Liver (tissue), 9 donors: Measurements from ENCODE around the gene ZNF618. TPM values are rescaled to one million over a fixed set of nuclear protein-coding genes. Genes with fewer than 3 reads are reported as not detected.

Experiments used
- DNase-seq: peaks from one replicate; pipeline ENCODE4 v3.0.0-alpha.2; 2017; ENCODE audit warnings: low spot score
- H3K27ac ChIP-seq, 2 donors: one replicate each; pipeline ENCODE4 v1.7.0; 2013; ENCODE audit warnings: inconsistent platforms in 2 of 2, low read length in 2 of 2, control low read depth in 1 of 2, low read depth in 1 of 2, mild to moderate bottlenecking in 1 of 2
- H3K27me3 ChIP-seq, 4 donors: one replicate each; pipeline versions ENCODE4 v1.6.1 to v1.7.0; 2013; ENCODE audit warnings: low read length in 3 of 4, inconsistent platforms in 1 of 4, mild to moderate bottlenecking in 1 of 4, moderate library complexity in 1 of 4; ENCODE audit not compliant: control insufficient read depth in 4 of 4, insufficient read depth in 4 of 4
- H3K36me3 ChIP-seq, 4 donors: one replicate each; pipeline versions ENCODE4 v1.6.1 to v1.7.0; 2013; ENCODE audit warnings: low read length in 3 of 4, mild to moderate bottlenecking in 3 of 4, low read depth in 1 of 4, moderate library complexity in 1 of 4; ENCODE audit not compliant: control insufficient read depth in 4 of 4, insufficient read depth in 3 of 4
- H3K4me1 ChIP-seq, 4 donors: one replicate each; pipeline versions ENCODE4 v1.6.1 to v1.7.0; 2013; ENCODE audit warnings: low read length in 3 of 4, mild to moderate bottlenecking in 3 of 4, moderate library complexity in 1 of 4; ENCODE audit not compliant: control insufficient read depth in 4 of 4, insufficient read depth in 4 of 4
- H3K4me3 ChIP-seq, 3 donors: one replicate each; pipeline versions ENCODE4 v1.6.1 to v1.7.0; 2013; ENCODE audit warnings: low read length in 3 of 3, control low read depth in 1 of 3, low read depth in 1 of 3, mild to moderate bottlenecking in 1 of 3
- H3K9ac ChIP-seq, 2 donors: one replicate each; pipeline ENCODE4 v1.7.0; 2013; ENCODE audit warnings: low read length in 2 of 2, mild to moderate bottlenecking in 2 of 2, moderate library complexity in 2 of 2, control low read depth in 1 of 2, low read depth in 1 of 2
- H3K9me3 ChIP-seq, 4 donors: one replicate each; pipeline versions ENCODE4 v1.6.1 to v1.7.0; 2013; ENCODE audit warnings: low read length in 3 of 4; ENCODE audit not compliant: control insufficient read depth in 4 of 4
- ATF3 ChIP-seq: IDR thresholded peaks from 2 replicates; pipeline ENCODE4 v1.6.1; 2016; ENCODE audit warnings: antibody characterized with exemption
- CTCF ChIP-seq: fragments of 150-350 bp; IDR thresholded peaks from 2 replicates; pipeline ENCODE4 v1.5.1; 2017; ENCODE audit warnings: improper control_type of control experiment, low read depth, low read length; ENCODE audit not compliant: missing input control
- EGR1 ChIP-seq, 2 donors: IDR thresholded peaks; 2 replicates each; pipeline ENCODE4 v1.6.1; 2016 to 2018; ENCODE audit warnings: antibody characterized with exemption in 2 of 2, low read depth in 2 of 2
- FOXA1 ChIP-seq: IDR thresholded peaks from 2 replicates; pipeline ENCODE4 v1.6.1; 2016; ENCODE audit warnings: antibody characterized with exemption
- FOXA2 ChIP-seq: IDR thresholded peaks from 2 replicates; pipeline ENCODE4 v1.6.1; 2016; ENCODE audit warnings: antibody characterized with exemption
- GABPA ChIP-seq, 2 donors: IDR thresholded peaks in 1 of 2; conservative IDR thresholded peaks in 1 of 2; 2 replicates each; pipeline ENCODE4 v1.6.1; 2016; ENCODE audit warnings: antibody characterized with exemption in 2 of 2, mild to moderate bottlenecking in 1 of 2, moderate library complexity in 1 of 2
- HNF4A ChIP-seq, 2 donors: conservative IDR thresholded peaks; 2 replicates each; pipeline ENCODE4 v1.6.1; 2016; ENCODE audit warnings: antibody characterized with exemption in 2 of 2, mild to moderate bottlenecking in 2 of 2
- HNF4G ChIP-seq: IDR thresholded peaks from 2 replicates; pipeline ENCODE4 v1.6.1; 2016; ENCODE audit warnings: antibody characterized with exemption
- JUND ChIP-seq, 2 donors: IDR thresholded peaks; 2 replicates each; pipeline ENCODE4 v1.6.1; 2016; ENCODE audit warnings: antibody characterized with exemption in 2 of 2
- MAX ChIP-seq: IDR thresholded peaks from 2 replicates; pipeline ENCODE4 v1.6.1; 2016; ENCODE audit warnings: antibody characterized with exemption
- NR2F2 ChIP-seq: IDR thresholded peaks from 2 replicates; pipeline ENCODE4 v1.6.1; 2016; ENCODE audit warnings: antibody characterized with exemption
- RAD21 ChIP-seq, 2 donors: IDR thresholded peaks; 2 replicates each; pipeline ENCODE4 v1.6.1; 2016; ENCODE audit warnings: antibody characterized with exemption in 2 of 2, mild to moderate bottlenecking in 2 of 2
- REST ChIP-seq: IDR thresholded peaks from 2 replicates; pipeline ENCODE4 v1.6.1; 2016; ENCODE audit warnings: antibody characterized with exemption, mild to moderate bottlenecking
- RXRA ChIP-seq, 2 donors: IDR thresholded peaks; 2 replicates each; pipeline ENCODE4 v1.6.1; 2017 to 2018; ENCODE audit warnings: antibody characterized with exemption in 2 of 2, mild to moderate bottlenecking in 1 of 2
- SP1 ChIP-seq: IDR thresholded peaks from 2 replicates; pipeline ENCODE4 v1.6.1; 2018; ENCODE audit warnings: antibody characterized with exemption, mild to moderate bottlenecking
- TAF1 ChIP-seq: conservative IDR thresholded peaks from 2 replicates; pipeline ENCODE4 v1.6.1; 2016; ENCODE audit warnings: antibody characterized with exemption, mild to moderate bottlenecking
- YY1 ChIP-seq: IDR thresholded peaks from 2 replicates; pipeline ENCODE4 v1.6.1; 2016; ENCODE audit warnings: antibody characterized with exemption, mild to moderate bottlenecking
- ZBTB33 ChIP-seq: IDR thresholded peaks from 2 replicates; pipeline ENCODE4 v1.6.1; 2016; ENCODE audit warnings: antibody characterized with exemption
- WGBS: extraction: QIAGEN DNeasy Blood & Tissue Kit; methylation state at CpG from one replicate; pipeline ENCODE4 v1.1.7; 2013; 5-methylcytosine and 5-hydroxymethylcytosine counted together
- polyA plus RNA-seq, 2 donors: library from polyadenylated mRNA; stranded (reverse) in 1 of 2; unstranded in 1 of 2; fragments of 200-250 nt in 1 of 2; fragments of >200 nt in 1 of 2; fragmentation: Nextera tagmentation in 1 of 2; extraction: Ambion mirVana in 1 of 2; gene quantifications; one replicate each; pipeline versions ENCODE4 v1.2.1 to v1.2.3, GENCODE V29; 2013 to 2015
- total RNA-seq, 2 donors: library from RNA; depleted of rRNA; stranded (reverse); fragments of >200 nt; gene quantifications; one replicate each; pipeline ENCODE4 v1.2.3, GENCODE V29; 2014
- donor health status: healthy.
- donor health status: healthy.
- donor health status: healthy.
- donor health status: healthy.
- donor health status: healthy.

ZNF618 gene
- total and polyA plus RNA-seq, 4 donors: 2.2 to 6.5 (median 3.7) TPM

GRCh38 chr9:113967380-113967779, 91.3 kb downstream of the ZNF618 start:
- H3K9ac ChIP-seq: no peak overlapping the region
- H3K36me3 ChIP-seq: peaks cover 0 to under 1% (median 0%) of the 10 kb centered on the region in 4 donors
- WGBS: 67% methylated on average over 5 of the region's 5 CpGs
- H3K4me1 ChIP-seq: peaks cover 5 to 25% (median 15%) of the 10 kb centered on the region in 4 donors
- no peaks in the 10 kb centered on the region for H3K27me3 ChIP-seq
- no peak overlapping the region for H3K4me3 ChIP-seq
- TF ChIP-seq FOXA1: no peak
- peak; percentile 47 for TF ChIP-seq SP1
- TF ChIP-seq HNF4G: peak; percentile 55
- TF ChIP-seq RXRA (IDR thresholded peaks at IDR 0.05): peak in 1 of 2 donors; percentile 33
- no peak for TF ChIP-seq EGR1 (IDR thresholded peaks at IDR 0.05; ENCODE audit: low read depth in 2 of 2)
- no peak for TF ChIP-seq JUND (IDR thresholded peaks at IDR 0.05)
- TF ChIP-seq HNF4A (conservative IDR thresholded peaks at IDR 0.05): peak; percentile 79 to 88
- H3K27ac ChIP-seq: peak overlapping the region; percentile 75 to 88
- no peaks in the 10 kb centered on the region for H3K9me3 ChIP-seq
- no peak for DNase-seq

- H3K4me3 ChIP-seq: no peak overlapping the region
- H3K36me3 ChIP-seq: peaks cover 0 to 2% (median 0%) of the 10 kb centered on the region in 4 donors
- DNase-seq: no peak
- 98% methylated on average over 1 of the region's 1 CpG for WGBS
- peaks cover 2 to 21% (median 12%) of the 10 kb centered on the region in 4 donors for H3K4me1 ChIP-seq
- no peaks in the 10 kb centered on the region for H3K9me3 ChIP-seq
- H3K27ac ChIP-seq: no peak overlapping the region
- no peaks in the 10 kb centered on the region for H3K27me3 ChIP-seq
- H3K9ac ChIP-seq: no peak overlapping the region
- TF ChIP-seq EGR1 (IDR thresholded peaks at IDR 0.05; ENCODE audit: low read depth in 2 of 2): no peak
- TF ChIP-seq CTCF: no peak
- TF ChIP-seq YY1: no peak
- no peak for TF ChIP-seq RXRA (IDR thresholded peaks at IDR 0.05)
- no peak for TF ChIP-seq FOXA2
- TF ChIP-seq REST: no peak
- TF ChIP-seq RAD21 (IDR thresholded peaks at IDR 0.05): no peak
- no peak for TF ChIP-seq ATF3
- no peak for TF ChIP-seq JUND (IDR thresholded peaks at IDR 0.05)
- TF ChIP-seq FOXA1: no peak
- no peak for TF ChIP-seq ZBTB33
- TF ChIP-seq GABPA (IDR thresholded peaks at IDR 0.05 in 1 of 2, conservative IDR thresholded peaks at IDR 0.05 in 1 of 2): no peak
- no peak for TF ChIP-seq HNF4G
- TF ChIP-seq TAF1: no peak
- TF ChIP-seq NR2F2: no peak
- TF ChIP-seq HNF4A (conservative IDR thresholded peaks at IDR 0.05): no peak
- TF ChIP-seq SP1: no peak
- no peak for TF ChIP-seq MAX
Measured at GRCh38 chr9:113969343-113969742, 93.2 kb downstream of the ZNF618 start.
